Stimulated activated CD4-positive, alpha-beta T cell treated with anti-CD3 and anti-CD28 coated beads, Interleukin-2, amount 100 ng/mL, for 48 hours (primary cell): ENCODE data around the gene FLT1.

Experiments
- DNase-seq, 2 donors: peaks; one replicate each; pipeline ENCODE4 v3.0.0-alpha.2; 2020

Gene FLT1

GRCh38 chr13:28337166-28338005, 157.5 kb downstream of the FLT1 start:
- no peak for DNase-seq

- DNase-seq = no peak
Observed at GRCh38 chr13:28336193-28336657, 158.7 kb downstream of the FLT1 start.

GRCh38 chr13:28333204-28333881, 161.6 kb downstream of the FLT1 start:
- no peak for DNase-seq

GRCh38 chr13:28329395-28330158, 165.4 kb downstream of the FLT1 start:
- no peak for DNase-seq

GRCh38 chr13:28328271-28328607, 166.7 kb downstream of the FLT1 start:
- DNase-seq = no peak

GRCh38 chr13:28327373-28328270, 167.3 kb downstream of the FLT1 start:
- DNase-seq = no peak

GRCh38 chr13:28326056-28326455, 168.9 kb downstream of the FLT1 start:
- no peak for DNase-seq

GRCh38 chr13:28325022-28325421, 169.9 kb downstream of the FLT1 start:
- no peak for DNase-seq

- peak; percentile 48 to 51 for DNase-seq
Observed at GRCh38 chr13:28324181-28324789, 170.6 kb downstream of the FLT1 start.

GRCh38 chr13:28322256-28322905, 172.5 kb downstream of the FLT1 start:
- DNase-seq = no peak

- DNase-seq = no peak
Observed at GRCh38 chr13:28321756-28322155, 173.2 kb downstream of the FLT1 start.

GRCh38 chr13:28320884-28321574, 173.9 kb downstream of the FLT1 start:
- no peak for DNase-seq

GRCh38 chr13:28320209-28320608, 174.7 kb downstream of the FLT1 start:
- DNase-seq = no peak

GRCh38 chr13:28319528-28319927, 175.4 kb downstream of the FLT1 start:
- DNase-seq = no peak

GRCh38 chr13:28318496-28318895, 176.4 kb downstream of the FLT1 start:
- DNase-seq = no peak

- no peak for DNase-seq
Observed at GRCh38 chr13:28316836-28317235, 178.1 kb downstream of the FLT1 start.

GRCh38 chr13:28316129-28316528, 178.8 kb downstream of the FLT1 start:
- DNase-seq = no peak

GRCh38 chr13:28314879-28315278, 180.0 kb downstream of the FLT1 start:
- DNase-seq = no peak

GRCh38 chr13:28313579-28313978, 181.3 kb downstream of the FLT1 start:
- DNase-seq = peak in 1 of 2 donors; percentile 10

- DNase-seq = no peak
Observed at GRCh38 chr13:28306325-28306724, 188.6 kb downstream of the FLT1 start.

- no peak for DNase-seq
Observed at GRCh38 chr13:28301839-28302238, 193.1 kb downstream of the FLT1 start.
